Neuronal stem cell (in vitro differentiated cells): ENCODE data around the gene BBS9.

Source experiments
- DNase-seq: peaks from one replicate; pipeline ENCODE4 v3.0.0-alpha.2; 2013; ENCODE audit warnings: low spot score
- H2AFZ ChIP-seq: one replicate; pipeline ENCODE4 v1.6.1; 2013; ENCODE audit warnings: mild to moderate bottlenecking, low read length, inconsistent platforms
- H2AK5ac ChIP-seq: 2 replicates; pipeline ENCODE4 v1.6.1; 2013; ENCODE audit warnings: low read depth, mild to moderate bottlenecking, inconsistent platforms, low read length, moderate library complexity, mixed read lengths
- H2BK120ac ChIP-seq: 2 replicates; pipeline ENCODE4 v1.6.1; 2013; ENCODE audit warnings: low read depth, mild to moderate bottlenecking, inconsistent platforms, low read length, moderate library complexity, mixed read lengths
- H2BK12ac ChIP-seq: one replicate; pipeline ENCODE4 v1.6.1; 2013; ENCODE audit warnings: low read length, inconsistent platforms
- H2BK15ac ChIP-seq: 2 replicates; pipeline ENCODE4 v1.6.1; 2013; ENCODE audit warnings: mild to moderate bottlenecking, low read length, inconsistent platforms, mixed read lengths
- H2BK5ac ChIP-seq: one replicate; pipeline ENCODE4 v1.6.1; 2013; ENCODE audit warnings: inconsistent platforms, mild to moderate bottlenecking, low read length, moderate library complexity
- H3K14ac ChIP-seq: one replicate; pipeline ENCODE4 v1.6.1; 2013; ENCODE audit warnings: low read length, inconsistent platforms
- H3K18ac ChIP-seq: 2 replicates; pipeline ENCODE4 v1.6.1; 2013; ENCODE audit warnings: low read length, inconsistent platforms
- H3K23ac ChIP-seq: 2 replicates; pipeline ENCODE4 v1.6.1; 2013; ENCODE audit warnings: low read depth, mild to moderate bottlenecking, mixed read lengths, low read length, inconsistent platforms; ENCODE audit not compliant: poor library complexity
- H3K27ac ChIP-seq: replicated peaks from 3 replicates; pipeline ENCODE4 v1.5.1; 2013; ENCODE audit warnings: low read length, inconsistent platforms
- H3K27me3 ChIP-seq, 3 experiments: 2 replicates each; pipeline ENCODE4 v1.6.1; 2013; ENCODE audit warnings: low read length in 3 of 3, mild to moderate bottlenecking in 2 of 3, inconsistent platforms in 1 of 3, low read depth in 1 of 3, mixed read lengths in 1 of 3, moderate library complexity in 1 of 3; ENCODE audit not compliant: control insufficient read depth in 3 of 3, insufficient read depth in 3 of 3
- H3K36me3 ChIP-seq, 2 donors: replicated peaks in 1 of 2; 2 replicates each; pipeline ENCODE4 v1.6.1; 2013; ENCODE audit warnings: low read length in 2 of 2; ENCODE audit not compliant: control insufficient read depth in 2 of 2, insufficient read depth in 2 of 2
- H3K4ac ChIP-seq: 2 replicates; pipeline ENCODE4 v1.6.1; 2013; ENCODE audit warnings: inconsistent platforms, mild to moderate bottlenecking, low read length, moderate library complexity
- H3K4me1 ChIP-seq, 2 donors: 1 replicate in 1 of 2; 2 replicates in 1 of 2; pipeline ENCODE4 v1.6.1; 2013; ENCODE audit warnings: low read length in 2 of 2, low read depth in 1 of 2; ENCODE audit not compliant: control insufficient read depth in 2 of 2, insufficient read depth in 1 of 2
- H3K4me2 ChIP-seq: one replicate; pipeline ENCODE4 v1.6.1; 2013; ENCODE audit warnings: mild to moderate bottlenecking, low read length, inconsistent platforms; ENCODE audit not compliant: insufficient read depth, poor library complexity, severe bottlenecking
- H3K4me3 ChIP-seq, 2 donors: 2 replicates each; pipeline ENCODE4 v1.5.1; 2013; ENCODE audit warnings: low read length in 2 of 2, mild to moderate bottlenecking in 2 of 2, inconsistent platforms in 1 of 2, moderate library complexity in 1 of 2
- H3K79me1 ChIP-seq: one replicate; pipeline ENCODE4 v1.6.1; 2013; ENCODE audit warnings: low read depth, mild to moderate bottlenecking, inconsistent platforms, low read length, moderate library complexity
- H3K9ac ChIP-seq: one replicate; pipeline ENCODE4 v1.6.1; 2013; ENCODE audit warnings: mild to moderate bottlenecking, low read depth, low read length, inconsistent platforms; ENCODE audit not compliant: poor library complexity
- H3K9me3 ChIP-seq, 2 donors: replicated peaks in 1 of 2; 2 replicates each; pipeline versions ENCODE3 to v1.6.1; 2013; ENCODE audit warnings: low read length in 2 of 2, mild to moderate bottlenecking in 2 of 2, inconsistent platforms in 1 of 2, low read depth in 1 of 2, mixed read lengths in 1 of 2, moderate library complexity in 1 of 2; ENCODE audit not compliant: control insufficient read depth in 2 of 2, insufficient read depth in 1 of 2
- H4K8ac ChIP-seq: one replicate; pipeline ENCODE4 v1.6.1; 2013; ENCODE audit warnings: low read depth, mild to moderate bottlenecking, inconsistent platforms, low read length, moderate library complexity
- H4K91ac ChIP-seq: one replicate; pipeline ENCODE4 v1.6.1; 2013; ENCODE audit warnings: low read length, low read depth, mild to moderate bottlenecking, inconsistent platforms; ENCODE audit not compliant: poor library complexity
- WGBS, 2 donors: extraction: QIAGEN DNeasy Blood & Tissue Kit; methylation state at CpG; one replicate each; pipeline ENCODE4 v1.1.7; 2013; ENCODE audit warnings: missing lambda C conversion rate in 2 of 2, mixed read lengths in 1 of 2; ENCODE audit not compliant: insufficient read length in 2 of 2, insufficient replicate concordance in 1 of 2; ENCODE audit errors: extremely low coverage in 2 of 2; 5-methylcytosine and 5-hydroxymethylcytosine counted together

BBS9 gene

GRCh38 chr7:33627741-33628140, 498.4 kb downstream of the BBS9 start:
- no peak overlapping the region for H3K18ac ChIP-seq
- no CpG with 5 or more reads among the region's 3 CpGs for WGBS, 2 donors

GRCh38 chr7:33628894-33629293, 499.5 kb downstream of the BBS9 start:
- Histone ChIP-seq H3K27ac (no peak overlapping the region), H2BK15ac (no peak overlapping the region), H3K18ac (no peak overlapping the region), H3K9me3 (peaks cover 0 to 6% of the 10 kb centered on the region in 2 donors), H2BK5ac (no peak overlapping the region), H3K36me3 (no peaks in the 10 kb centered on the region), H3K4me3 (no peak overlapping the region), H3K4ac (no peak overlapping the region), H3K23ac (no peak overlapping the region), H3K27me3 (no peaks in the 10 kb centered on the region), H2AK5ac (no peak overlapping the region), H2BK12ac (no peak overlapping the region), H2AFZ (no peak overlapping the region), H3K4me2 (no peak overlapping the region), H4K91ac (no peak overlapping the region), H3K79me1 (no peaks in the 10 kb centered on the region), H3K9ac (no peak overlapping the region), H3K14ac (no peak overlapping the region), H4K8ac (no peak overlapping the region), H3K4me1 (peaks cover 0 to 14% of the 10 kb centered on the region in 2 donors), H2BK120ac (no peak overlapping the region)
- no CpG with 5 or more reads among the region's 2 CpGs for WGBS, 2 donors
- DNase-seq = no peak

More at GRCh38 chr7:33627741-33628140, 498.4 kb downstream of the BBS9 start:
- Histone ChIP-seq H3K9ac (no peak overlapping the region), H2AFZ (no peak overlapping the region), H3K27ac (no peak overlapping the region), H4K91ac (no peak overlapping the region), H3K4me1 (peaks cover 0 to 11% of the 10 kb centered on the region in 2 donors), H3K27me3 (no peaks in the 10 kb centered on the region), H3K23ac (no peak overlapping the region), H2BK120ac (no peak overlapping the region), H3K4me3 (no peak overlapping the region), H2AK5ac (no peak overlapping the region), H3K4ac (no peak overlapping the region), H3K14ac (no peak overlapping the region), H2BK5ac (no peak overlapping the region), H3K4me2 (no peak overlapping the region), H2BK12ac (no peak overlapping the region), H3K9me3 (peaks cover 0 to 6% of the 10 kb centered on the region in 2 donors), H3K36me3 (no peaks in the 10 kb centered on the region), H2BK15ac (no peak overlapping the region), H3K79me1 (no peaks in the 10 kb centered on the region), H4K8ac (no peak overlapping the region)
- DNase-seq = no peak

- no peak overlapping the region for H3K4me3 ChIP-seq
- H3K79me1 ChIP-seq = no peaks in the 10 kb centered on the region
- no peak overlapping the region for H2BK15ac ChIP-seq
- H2AFZ ChIP-seq = no peak overlapping the region
- H3K9ac ChIP-seq = no peak overlapping the region
- H3K36me3 ChIP-seq = no peaks in the 10 kb centered on the region
- no peak overlapping the region for H4K8ac ChIP-seq
- peaks cover 0 to 6% of the 10 kb centered on the region in 2 donors for H3K9me3 ChIP-seq
- H2BK12ac ChIP-seq = no peak overlapping the region
- no peak overlapping the region for H2BK5ac ChIP-seq
- H4K91ac ChIP-seq = no peak overlapping the region
- no peak overlapping the region for H3K18ac ChIP-seq
- no CpG with 5 or more reads among the region's 4 CpGs for WGBS, 2 donors
- no peak overlapping the region for H3K27ac ChIP-seq
- no peak overlapping the region for H2AK5ac ChIP-seq
- no peak overlapping the region for H3K14ac ChIP-seq
- H3K4ac ChIP-seq = no peak overlapping the region
- no peak overlapping the region for H3K23ac ChIP-seq
- no peak overlapping the region for H2BK120ac ChIP-seq
- no peak for DNase-seq
- no peaks in the 10 kb centered on the region for H3K27me3 ChIP-seq
- peaks cover 0 to 16% of the 10 kb centered on the region in 2 donors for H3K4me1 ChIP-seq
- H3K4me2 ChIP-seq = no peak overlapping the region
Observed at GRCh38 chr7:33630359-33630758, 501.0 kb downstream of the BBS9 start.

GRCh38 chr7:33632322-33632721, 503.0 kb downstream of the BBS9 start:
- peak overlapping the region; percentile 56 for H3K27ac ChIP-seq
- H2AK5ac ChIP-seq = peak overlapping the region; percentile 86
- H3K18ac ChIP-seq = peak overlapping the region; percentile 80
- WGBS, 2 donors = no CpG with 5 or more reads among the region's 24 CpGs
- H3K4me2 ChIP-seq = no peak overlapping the region
- H2BK12ac ChIP-seq = no peak overlapping the region
- H2BK120ac ChIP-seq = no peak overlapping the region
- no peak overlapping the region for H4K91ac ChIP-seq
- peak overlapping the region; percentile 54 for H2BK15ac ChIP-seq
- H3K4me3 ChIP-seq = no peak overlapping the region
- no peak for DNase-seq
- H3K4me1 ChIP-seq = peaks cover 0 to 16% of the 10 kb centered on the region in 2 donors
- peaks cover 0 to 3% of the 10 kb centered on the region in 2 donors for H3K9me3 ChIP-seq
- H3K79me1 ChIP-seq = no peaks in the 10 kb centered on the region
- peak overlapping the region; percentile 11 for H2AFZ ChIP-seq
- no peak overlapping the region for H3K9ac ChIP-seq
- no peak overlapping the region for H3K14ac ChIP-seq
- H3K27me3 ChIP-seq = no peaks in the 10 kb centered on the region
- H3K36me3 ChIP-seq = no peaks in the 10 kb centered on the region
- H3K23ac ChIP-seq = no peak overlapping the region
- H4K8ac ChIP-seq = no peak overlapping the region
- no peak overlapping the region for H3K4ac ChIP-seq
- H2BK5ac ChIP-seq = no peak overlapping the region
